ENCODE measurements around the gene STXBP1.
"Not testable (repeated sequence)": the region's sequence is repeated elsewhere in the genome, so short reads cannot be mapped to it uniquely, and the experiment has no call there.

STXBP1 gene

GRCh38 chr9:127578952-127579853 is 32.9 kb upstream of the STXBP1 start:
- peaks cover 30% of the 10 kb centered on the region for H3K4me1 ChIP-seq (ENCODE audit: control insufficient read depth, insufficient read depth, low read length)
- no peaks in the 10 kb centered on the region for H3K36me3 ChIP-seq (ENCODE audit: control insufficient read depth, insufficient read depth, low read length, severe bottlenecking)
- peak; percentile 97 for DNase-seq (ENCODE audit: low read depth)
- H3K9ac ChIP-seq (ENCODE audit: low read length): peak overlapping the region; percentile 85
- no peaks in the 10 kb centered on the region for H3K27me3 ChIP-seq (replicated peaks; ENCODE audit: control insufficient read depth, insufficient read depth, low read length)
- H3K4me3 ChIP-seq (ENCODE audit: low read length): peak overlapping the region; percentile 70
- H3K9me3 ChIP-seq (ENCODE audit: control insufficient read depth, low read length): no peaks in the 10 kb centered on the region

GRCh38 chr9:127580366-127580765 is 31.7 kb upstream of the STXBP1 start:
- no peak for DNase-seq (ENCODE audit: low read depth)
- no peak overlapping the region for H3K4me3 ChIP-seq (ENCODE audit: low read length)
- H3K9me3 ChIP-seq (ENCODE audit: control insufficient read depth, low read length): no peaks in the 10 kb centered on the region
- peaks cover 33% of the 10 kb centered on the region for H3K4me1 ChIP-seq (ENCODE audit: control insufficient read depth, insufficient read depth, low read length)
- no peaks in the 10 kb centered on the region for H3K27me3 ChIP-seq (replicated peaks; ENCODE audit: control insufficient read depth, insufficient read depth, low read length)
- no peaks in the 10 kb centered on the region for H3K36me3 ChIP-seq (ENCODE audit: control insufficient read depth, insufficient read depth, low read length, severe bottlenecking)
- H3K9ac ChIP-seq (ENCODE audit: low read length): no peak overlapping the region

GRCh38 chr9:127580879-127581475 is 31.1 kb upstream of the STXBP1 start:
- Histone ChIP-seq H3K27me3 (replicated peaks; ENCODE audit: control insufficient read depth, insufficient read depth, low read length) (no peaks in the 10 kb centered on the region), H3K4me1 (ENCODE audit: control insufficient read depth, insufficient read depth, low read length) (peaks cover 39% of the 10 kb centered on the region), H3K9me3 (ENCODE audit: control insufficient read depth, low read length) (no peaks in the 10 kb centered on the region), H3K4me3 (ENCODE audit: low read length) (no peak overlapping the region), H3K36me3 (ENCODE audit: control insufficient read depth, insufficient read depth, low read length, severe bottlenecking) (no peaks in the 10 kb centered on the region), H3K9ac (ENCODE audit: low read length) (no peak overlapping the region)
- no peak for DNase-seq (ENCODE audit: low read depth)

GRCh38 chr9:127584474-127584805 is 27.6 kb upstream of the STXBP1 start:
- not testable (repeated sequence) for H3K27me3 ChIP-seq (replicated peaks; ENCODE audit: control insufficient read depth, insufficient read depth, low read length); H3K4me3 ChIP-seq (ENCODE audit: low read length); H3K9ac ChIP-seq (ENCODE audit: low read length); DNase-seq (ENCODE audit: low read depth); H3K36me3 ChIP-seq (ENCODE audit: control insufficient read depth, insufficient read depth, low read length, severe bottlenecking); H3K9me3 ChIP-seq (ENCODE audit: control insufficient read depth, low read length)
- H3K4me1 ChIP-seq (ENCODE audit: control insufficient read depth, insufficient read depth, low read length): peaks cover 34% of the 10 kb centered on the region

- no peak for DNase-seq (ENCODE audit: low read depth)
- H3K36me3 ChIP-seq (ENCODE audit: control insufficient read depth, insufficient read depth, low read length, severe bottlenecking): no peaks in the 10 kb centered on the region
- H3K27me3 ChIP-seq (replicated peaks; ENCODE audit: control insufficient read depth, insufficient read depth, low read length): no peaks in the 10 kb centered on the region
- peak overlapping the region; percentile 39 for H3K9ac ChIP-seq (ENCODE audit: low read length)
- H3K4me3 ChIP-seq (ENCODE audit: low read length): no peak overlapping the region
- peaks cover 28% of the 10 kb centered on the region for H3K4me1 ChIP-seq (ENCODE audit: control insufficient read depth, insufficient read depth, low read length)
- H3K9me3 ChIP-seq (ENCODE audit: control insufficient read depth, low read length): no peaks in the 10 kb centered on the region
These were observed 26.8 kb upstream of the STXBP1 start for GRCh38 chr9:127585161-127585819.

- Histone ChIP-seq H3K36me3 (ENCODE audit: control insufficient read depth, insufficient read depth, low read length, severe bottlenecking) (no peaks in the 10 kb centered on the region), H3K9ac (ENCODE audit: low read length) (peak overlapping the region; percentile 39), H3K9me3 (ENCODE audit: control insufficient read depth, low read length) (no peaks in the 10 kb centered on the region), H3K4me3 (ENCODE audit: low read length) (no peak overlapping the region), H3K4me1 (ENCODE audit: control insufficient read depth, insufficient read depth, low read length) (peaks cover 26% of the 10 kb centered on the region), H3K27me3 (replicated peaks; ENCODE audit: control insufficient read depth, insufficient read depth, low read length) (no peaks in the 10 kb centered on the region)
- no peak for DNase-seq (ENCODE audit: low read depth)
These were observed 26.0 kb upstream of the STXBP1 start for GRCh38 chr9:127586096-127586495.

- no peak overlapping the region for H3K4me3 ChIP-seq (ENCODE audit: low read length)
- no peaks in the 10 kb centered on the region for H3K36me3 ChIP-seq (ENCODE audit: control insufficient read depth, insufficient read depth, low read length, severe bottlenecking)
- no peak overlapping the region for H3K9ac ChIP-seq (ENCODE audit: low read length)
- peak; percentile 98 for DNase-seq (ENCODE audit: low read depth)
- peaks cover 26% of the 10 kb centered on the region for H3K4me1 ChIP-seq (ENCODE audit: control insufficient read depth, insufficient read depth, low read length)
- H3K27me3 ChIP-seq (replicated peaks; ENCODE audit: control insufficient read depth, insufficient read depth, low read length): no peaks in the 10 kb centered on the region
- H3K9me3 ChIP-seq (ENCODE audit: control insufficient read depth, low read length): no peaks in the 10 kb centered on the region
These were observed 25.5 kb upstream of the STXBP1 start for GRCh38 chr9:127586537-127586936.

- Histone ChIP-seq H3K9me3 (ENCODE audit: control insufficient read depth, low read length) (no peaks in the 10 kb centered on the region), H3K9ac (ENCODE audit: low read length) (no peak overlapping the region), H3K4me3 (ENCODE audit: low read length) (no peak overlapping the region), H3K27me3 (replicated peaks; ENCODE audit: control insufficient read depth, insufficient read depth, low read length) (no peaks in the 10 kb centered on the region), H3K4me1 (ENCODE audit: control insufficient read depth, insufficient read depth, low read length) (peaks cover 26% of the 10 kb centered on the region), H3K36me3 (ENCODE audit: control insufficient read depth, insufficient read depth, low read length, severe bottlenecking) (no peaks in the 10 kb centered on the region)
- no peak for DNase-seq (ENCODE audit: low read depth)
These were observed 24.1 kb upstream of the STXBP1 start for GRCh38 chr9:127587966-127588365.

GRCh38 chr9:127588740-127589506 is 23.2 kb upstream of the STXBP1 start:
- H3K4me3 ChIP-seq (ENCODE audit: low read length): no peak overlapping the region
- no peaks in the 10 kb centered on the region for H3K9me3 ChIP-seq (ENCODE audit: control insufficient read depth, low read length)
- peaks cover 22% of the 10 kb centered on the region for H3K4me1 ChIP-seq (ENCODE audit: control insufficient read depth, insufficient read depth, low read length)
- H3K9ac ChIP-seq (ENCODE audit: low read length): no peak overlapping the region
- H3K27me3 ChIP-seq (replicated peaks; ENCODE audit: control insufficient read depth, insufficient read depth, low read length): no peaks in the 10 kb centered on the region
- DNase-seq (ENCODE audit: low read depth): no peak
- H3K36me3 ChIP-seq (ENCODE audit: control insufficient read depth, insufficient read depth, low read length, severe bottlenecking): no peaks in the 10 kb centered on the region

GRCh38 chr9:127589955-127590370 is 22.1 kb upstream of the STXBP1 start:
- H3K4me3 ChIP-seq (ENCODE audit: low read length): no peak overlapping the region
- H3K9me3 ChIP-seq (ENCODE audit: control insufficient read depth, low read length): no peaks in the 10 kb centered on the region
- H3K4me1 ChIP-seq (ENCODE audit: control insufficient read depth, insufficient read depth, low read length): peaks cover 15% of the 10 kb centered on the region
- DNase-seq (ENCODE audit: low read depth): peak; percentile 95
- no peaks in the 10 kb centered on the region for H3K27me3 ChIP-seq (replicated peaks; ENCODE audit: control insufficient read depth, insufficient read depth, low read length)
- H3K9ac ChIP-seq (ENCODE audit: low read length): no peak overlapping the region
- H3K36me3 ChIP-seq (ENCODE audit: control insufficient read depth, insufficient read depth, low read length, severe bottlenecking): no peaks in the 10 kb centered on the region

- DNase-seq (ENCODE audit: low read depth): no peak
- no peak overlapping the region for H3K4me3 ChIP-seq (ENCODE audit: low read length)
- H3K9ac ChIP-seq (ENCODE audit: low read length): no peak overlapping the region
- H3K4me1 ChIP-seq (ENCODE audit: control insufficient read depth, insufficient read depth, low read length): peaks cover 10% of the 10 kb centered on the region
- no peaks in the 10 kb centered on the region for H3K27me3 ChIP-seq (replicated peaks; ENCODE audit: control insufficient read depth, insufficient read depth, low read length)
- no peaks in the 10 kb centered on the region for H3K36me3 ChIP-seq (ENCODE audit: control insufficient read depth, insufficient read depth, low read length, severe bottlenecking)
- no peaks in the 10 kb centered on the region for H3K9me3 ChIP-seq (ENCODE audit: control insufficient read depth, low read length)
These were observed 16.5 kb upstream of the STXBP1 start for GRCh38 chr9:127595611-127596010.

All from adipocyte (in vitro differentiated cells).